Measurements from ENCODE around the gene CS. TPM values are rescaled to one million over a fixed set of nuclear protein-coding genes. Genes with fewer than 3 reads are reported as not detected.
"Not testable (repeated sequence)": the region's sequence is repeated elsewhere in the genome, so short reads cannot be mapped to it uniquely, and the experiment has no call there.

The CS gene
- total RNA-seq, 4 donors from 2014 or later, result 40.0 to 157 (median 72.8) TPM

- Histone ChIP-seq H3K4me3 (no peak overlapping the region), H3K27me3 (no peaks in the 10 kb centered on the region), H3K9me3 (no peaks in the 10 kb centered on the region), H3K36me3 (no peaks in the 10 kb centered on the region), H3K27ac (no peak overlapping the region), H3K4me1 (no peaks in the 10 kb centered on the region)
- TF ChIP-seq, protein P1, sequence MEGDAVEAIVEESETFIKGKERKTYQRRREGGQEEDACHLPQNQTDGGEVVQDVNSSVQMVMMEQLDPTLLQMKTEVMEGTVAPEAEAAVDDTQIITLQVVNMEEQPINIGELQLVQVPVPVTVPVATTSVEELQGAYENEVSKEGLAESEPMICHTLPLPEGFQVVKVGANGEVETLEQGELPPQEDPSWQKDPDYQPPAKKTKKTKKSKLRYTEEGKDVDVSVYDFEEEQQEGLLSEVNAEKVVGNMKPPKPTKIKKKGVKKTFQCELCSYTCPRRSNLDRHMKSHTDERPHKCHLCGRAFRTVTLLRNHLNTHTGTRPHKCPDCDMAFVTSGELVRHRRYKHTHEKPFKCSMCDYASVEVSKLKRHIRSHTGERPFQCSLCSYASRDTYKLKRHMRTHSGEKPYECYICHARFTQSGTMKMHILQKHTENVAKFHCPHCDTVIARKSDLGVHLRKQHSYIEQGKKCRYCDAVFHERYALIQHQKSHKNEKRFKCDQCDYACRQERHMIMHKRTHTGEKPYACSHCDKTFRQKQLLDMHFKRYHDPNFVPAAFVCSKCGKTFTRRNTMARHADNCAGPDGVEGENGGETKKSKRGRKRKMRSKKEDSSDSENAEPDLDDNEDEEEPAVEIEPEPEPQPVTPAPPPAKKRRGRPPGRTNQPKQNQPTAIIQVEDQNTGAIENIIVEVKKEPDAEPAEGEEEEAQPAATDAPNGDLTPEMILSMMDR (IDR thresholded peaks at IDR 0.05), result no peak
- TF ChIP-seq POLR2A (IDR thresholded peaks at IDR 0.05), result no peak
- intact Hi-C loops (cut with DNase I; ENCODE audit: low total_unique reads), result no loop called here
- no peak for DNase-seq
Observed at GRCh38 chr12:56286044-56286830, 13.9 kb downstream of the CS start.

DNA sequence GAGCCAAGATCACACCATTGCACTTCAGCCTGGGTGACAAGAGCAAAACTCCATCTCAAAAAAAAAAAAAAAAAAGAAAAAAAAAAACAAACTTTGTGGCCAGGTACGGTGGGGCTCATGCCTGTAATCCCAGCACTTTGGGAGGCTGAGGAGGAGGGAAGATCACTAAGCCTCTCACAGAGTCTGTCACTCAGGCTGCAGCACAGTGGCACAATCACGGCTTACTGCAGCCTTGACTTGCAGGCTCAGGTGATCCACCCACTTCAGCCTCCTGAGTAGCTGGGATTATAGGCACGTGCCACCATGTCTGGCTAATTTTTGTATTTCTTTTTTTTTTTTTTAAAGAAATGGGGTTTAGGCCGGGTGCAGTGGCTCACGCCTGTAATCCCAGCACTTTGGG, 15.9 kb downstream of the CS start:
- DNase-seq; H3K27ac ChIP-seq; intact Hi-C loops (cut with DNase I; ENCODE audit: low total_unique reads); H3K9me3 ChIP-seq; H3K27me3 ChIP-seq; H3K4me1 ChIP-seq; H3K36me3 ChIP-seq; H3K4me3 ChIP-seq: not testable (repeated sequence)

- Histone ChIP-seq H3K4me3 (no peak overlapping the region), H3K9me3 (no peaks in the 10 kb centered on the region)
- no peak for TF ChIP-seq POLR2A (IDR thresholded peaks at IDR 0.05)
- TF ChIP-seq, protein P1 (IDR thresholded peaks at IDR 0.05), result no peak
Observed at GRCh38 chr12:56282579-56282978, 17.6 kb downstream of the CS start.

GRCh38 chr12:56282030-56282429, 18.1 kb downstream of the CS start:
- H3K9me3 ChIP-seq, result no peaks in the 10 kb centered on the region
- H3K27me3 ChIP-seq, result no peaks in the 10 kb centered on the region
- H3K4me1 ChIP-seq, result no peaks in the 10 kb centered on the region
- no peaks in the 10 kb centered on the region for H3K36me3 ChIP-seq
- intact Hi-C loops (cut with DNase I; ENCODE audit: low total_unique reads), result no loop called here
- DNase-seq, result no peak
- H3K27ac ChIP-seq, result no peak overlapping the region
- H3K4me3 ChIP-seq, result no peak overlapping the region
- TF ChIP-seq, protein P1 (IDR thresholded peaks at IDR 0.05), result no peak
- TF ChIP-seq POLR2A (IDR thresholded peaks at IDR 0.05), result no peak

More at GRCh38 chr12:56282579-56282978, 17.6 kb downstream of the CS start:
- Histone ChIP-seq H3K27me3 (no peaks in the 10 kb centered on the region), H3K27ac (no peak overlapping the region), H3K4me1 (no peaks in the 10 kb centered on the region), H3K36me3 (no peaks in the 10 kb centered on the region)
- intact Hi-C loops (cut with DNase I; ENCODE audit: low total_unique reads), result no loop called here
- DNase-seq, result no peak

DNA sequence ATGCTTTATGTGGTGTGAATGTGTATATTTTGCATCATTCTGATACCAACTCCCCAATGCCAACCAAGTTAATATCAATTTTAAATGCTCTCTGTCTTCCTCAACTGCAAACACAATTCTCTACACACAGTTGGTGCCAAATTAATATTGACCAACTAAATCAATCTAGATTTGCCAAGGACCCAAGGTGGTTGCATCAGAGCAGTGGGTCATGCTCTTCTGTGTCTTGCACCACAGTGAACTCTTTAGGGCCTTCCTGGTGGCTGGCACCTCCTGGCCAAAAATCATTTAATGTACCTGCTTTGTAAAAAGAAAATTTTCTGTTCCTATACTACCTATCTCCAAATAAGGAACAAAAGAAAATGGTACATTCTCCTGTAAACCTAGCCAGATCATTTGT, 19.3 kb downstream of the CS start:
- Histone ChIP-seq H3K27ac (no peak overlapping the region), H3K9me3 (no peaks in the 10 kb centered on the region), H3K4me1 (no peaks in the 10 kb centered on the region), H3K4me3 (no peak overlapping the region), H3K27me3 (no peaks in the 10 kb centered on the region), H3K36me3 (no peaks in the 10 kb centered on the region)
- DNase-seq, result no peak
- TF ChIP-seq, protein P1 (IDR thresholded peaks at IDR 0.05), result no peak
- TF ChIP-seq POLR2A (IDR thresholded peaks at IDR 0.05), result no peak
- intact Hi-C loops (cut with DNase I; ENCODE audit: low total_unique reads), result no loop called here

All from uterus (tissue), 4 donors.